Peyer's patch (tissue), 4 donors: ENCODE measurements around the gene FAM20B.
"Not testable (repeated sequence)": the region's sequence is repeated elsewhere in the genome, so short reads cannot be mapped to it uniquely, and the experiment has no call there.

Experiments used
- POLR2A ChIP-seq, 2 donors: fragments of 450-650 bp; IDR thresholded peaks; one replicate each; pipeline ENCODE4 v1.5.1; 2017; ENCODE audit warnings: antibody characterized with exemption in 2 of 2, mild to moderate bottlenecking in 2 of 2, moderate library complexity in 2 of 2
- TF ChIP-seq, protein P1 (sequence below), 6 experiments: fragments of 450-650 bp in 4 of 6; fragments of 200-600 bp in 2 of 6; sonication (generic) in 1 of 6; IDR thresholded peaks; one replicate each; pipeline ENCODE4 v1.5.1; 2017 to 2019; ENCODE audit warnings: antibody characterized with exemption in 6 of 6, mild to moderate bottlenecking in 3 of 6, moderate library complexity in 1 of 6

DNA sequence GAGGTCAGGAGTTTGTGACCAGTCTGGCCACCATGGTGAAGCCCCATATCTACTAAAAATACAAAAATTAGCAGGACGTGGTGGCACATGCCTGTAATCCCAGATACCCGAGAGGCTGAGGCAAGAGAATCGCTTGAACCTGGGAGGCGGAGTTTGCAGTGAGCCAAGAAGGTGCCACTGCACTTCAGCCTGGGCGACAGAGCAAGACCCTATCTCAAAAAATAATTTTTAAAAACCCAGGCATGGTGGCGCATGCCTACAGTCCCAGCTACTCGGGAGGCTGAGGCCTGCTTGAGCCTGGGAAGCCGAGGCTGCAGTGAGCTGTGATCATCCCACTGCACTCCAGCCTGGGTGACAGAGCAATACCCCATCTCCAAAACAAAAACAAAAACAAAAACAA is 23.6 kb upstream of the FAM20B start:
- TF ChIP-seq POLR2A (IDR thresholded peaks at IDR 0.05) = not testable (repeated sequence)
- TF ChIP-seq, protein P1, sequence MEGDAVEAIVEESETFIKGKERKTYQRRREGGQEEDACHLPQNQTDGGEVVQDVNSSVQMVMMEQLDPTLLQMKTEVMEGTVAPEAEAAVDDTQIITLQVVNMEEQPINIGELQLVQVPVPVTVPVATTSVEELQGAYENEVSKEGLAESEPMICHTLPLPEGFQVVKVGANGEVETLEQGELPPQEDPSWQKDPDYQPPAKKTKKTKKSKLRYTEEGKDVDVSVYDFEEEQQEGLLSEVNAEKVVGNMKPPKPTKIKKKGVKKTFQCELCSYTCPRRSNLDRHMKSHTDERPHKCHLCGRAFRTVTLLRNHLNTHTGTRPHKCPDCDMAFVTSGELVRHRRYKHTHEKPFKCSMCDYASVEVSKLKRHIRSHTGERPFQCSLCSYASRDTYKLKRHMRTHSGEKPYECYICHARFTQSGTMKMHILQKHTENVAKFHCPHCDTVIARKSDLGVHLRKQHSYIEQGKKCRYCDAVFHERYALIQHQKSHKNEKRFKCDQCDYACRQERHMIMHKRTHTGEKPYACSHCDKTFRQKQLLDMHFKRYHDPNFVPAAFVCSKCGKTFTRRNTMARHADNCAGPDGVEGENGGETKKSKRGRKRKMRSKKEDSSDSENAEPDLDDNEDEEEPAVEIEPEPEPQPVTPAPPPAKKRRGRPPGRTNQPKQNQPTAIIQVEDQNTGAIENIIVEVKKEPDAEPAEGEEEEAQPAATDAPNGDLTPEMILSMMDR (IDR thresholded peaks at IDR 0.05) = not testable (repeated sequence)
